Measurements from ENCODE around the gene INTS7. TPM values are rescaled to one million over a fixed set of nuclear protein-coding genes. Genes with fewer than 3 reads are reported as not detected.
"Not testable (repeated sequence)": the region's sequence is repeated elsewhere in the genome, so short reads cannot be mapped to it uniquely, and the experiment has no call there.

Gene INTS7
- total RNA-seq, 1 experiment from 2014 or later: 25.3 TPM

GRCh38 chr1:212024469-212025149, 10.7 kb downstream of the INTS7 start:
- no TSS peak for BruUV-seq (replicated peaks)
- Histone ChIP-seq H3K79me2 (ENCODE audit: low read length) (peaks cover 87% of the 10 kb centered on the region), H3K4me3 (ENCODE audit: low read length) (no peak overlapping the region), H3K9me2 (replicated peaks; ENCODE audit: low read length) (no peaks in the 10 kb centered on the region), H3K27ac (ENCODE audit: low read length) (no peak overlapping the region), H4K20me1 (ENCODE audit: low read length) (peaks cover 47% of the 10 kb centered on the region), H3K4me2 (ENCODE audit: low read length) (no peak overlapping the region), H3K4me1 (ENCODE audit: insufficient read depth, low read length) (no peaks in the 10 kb centered on the region), H3K27me3 (ENCODE audit: low read length) (no peaks in the 10 kb centered on the region), H3K36me3 (ENCODE audit: low read depth, low read length) (peaks cover 22% of the 10 kb centered on the region), H3F3A (ENCODE audit: low read length, unreplicated experiment) (no peaks in the 10 kb centered on the region), H3K9me3 (ENCODE audit: low read length) (no peaks in the 10 kb centered on the region), H3K9ac (ENCODE audit: low read length) (no peak overlapping the region), H2AFZ (ENCODE audit: low read length) (no peak overlapping the region)
- POLR2A ChIA-PET (ENCODE audit: unreplicated experiment): no interaction called here
- DNase-seq (no peak), ATAC-seq (no peak)
- intact Hi-C loops (cut with micrococcal nuclease): no loop called here
- TF ChIP-seq EZH2phosphoT487 (IDR thresholded peaks at IDR 0.05; ENCODE audit: borderline replicate concordance, low read length): no peak
- TF ChIP-seq, protein P1, sequence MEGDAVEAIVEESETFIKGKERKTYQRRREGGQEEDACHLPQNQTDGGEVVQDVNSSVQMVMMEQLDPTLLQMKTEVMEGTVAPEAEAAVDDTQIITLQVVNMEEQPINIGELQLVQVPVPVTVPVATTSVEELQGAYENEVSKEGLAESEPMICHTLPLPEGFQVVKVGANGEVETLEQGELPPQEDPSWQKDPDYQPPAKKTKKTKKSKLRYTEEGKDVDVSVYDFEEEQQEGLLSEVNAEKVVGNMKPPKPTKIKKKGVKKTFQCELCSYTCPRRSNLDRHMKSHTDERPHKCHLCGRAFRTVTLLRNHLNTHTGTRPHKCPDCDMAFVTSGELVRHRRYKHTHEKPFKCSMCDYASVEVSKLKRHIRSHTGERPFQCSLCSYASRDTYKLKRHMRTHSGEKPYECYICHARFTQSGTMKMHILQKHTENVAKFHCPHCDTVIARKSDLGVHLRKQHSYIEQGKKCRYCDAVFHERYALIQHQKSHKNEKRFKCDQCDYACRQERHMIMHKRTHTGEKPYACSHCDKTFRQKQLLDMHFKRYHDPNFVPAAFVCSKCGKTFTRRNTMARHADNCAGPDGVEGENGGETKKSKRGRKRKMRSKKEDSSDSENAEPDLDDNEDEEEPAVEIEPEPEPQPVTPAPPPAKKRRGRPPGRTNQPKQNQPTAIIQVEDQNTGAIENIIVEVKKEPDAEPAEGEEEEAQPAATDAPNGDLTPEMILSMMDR (conservative IDR thresholded peaks at IDR 0.05; ENCODE audit: low read depth, low read length): no peak
- no peak for TF ChIP-seq EZH2 (IDR thresholded peaks at IDR 0.05; ENCODE audit: low read length, unreplicated experiment)
- CTCF ChIA-PET: interaction anchor here (1.0 kb wide), 1 partner anchor 11 kb away, joined by 4 read pairs; the partner anchor contains the start of gene DTL

DNA sequence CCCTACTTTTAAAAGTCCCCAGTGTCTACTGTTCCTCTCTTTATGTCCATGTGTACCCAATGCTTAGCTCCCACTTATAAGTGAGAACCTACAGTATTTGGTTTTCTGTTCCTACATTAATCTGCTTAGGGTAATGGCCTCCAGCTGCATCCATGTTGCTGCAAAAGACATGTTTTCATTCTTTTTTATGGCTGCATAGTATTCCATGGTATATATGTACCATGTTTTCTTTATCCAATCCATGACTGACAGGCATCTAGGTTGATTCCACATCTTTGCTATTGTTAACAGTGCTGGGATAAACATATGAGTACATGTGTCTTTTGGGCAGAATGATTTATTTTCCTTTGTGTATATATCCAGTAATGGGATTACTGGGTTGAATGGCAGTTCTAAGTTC, 12.4 kb downstream of the INTS7 start:
- CTCF ChIA-PET; BruUV-seq (replicated peaks); H2AFZ ChIP-seq (ENCODE audit: low read length); DNase-seq; H3K27me3 ChIP-seq (ENCODE audit: low read length); intact Hi-C loops (cut with micrococcal nuclease); H3K4me2 ChIP-seq (ENCODE audit: low read length); H3K9ac ChIP-seq (ENCODE audit: low read length); H3K4me3 ChIP-seq (ENCODE audit: low read length); H3K9me3 ChIP-seq (ENCODE audit: low read length); POLR2A ChIA-PET (ENCODE audit: unreplicated experiment); H3K9me2 ChIP-seq (replicated peaks; ENCODE audit: low read length); H3K4me1 ChIP-seq (ENCODE audit: insufficient read depth, low read length); H3K27ac ChIP-seq (ENCODE audit: low read length); H3F3A ChIP-seq (ENCODE audit: low read length, unreplicated experiment); ATAC-seq: not testable (repeated sequence)
- Histone ChIP-seq H3K36me3 (ENCODE audit: low read depth, low read length) (peaks cover 23% of the 10 kb centered on the region), H4K20me1 (ENCODE audit: low read length) (peaks cover 30% of the 10 kb centered on the region), H3K79me2 (ENCODE audit: low read length) (peaks cover 70% of the 10 kb centered on the region)

DNA sequence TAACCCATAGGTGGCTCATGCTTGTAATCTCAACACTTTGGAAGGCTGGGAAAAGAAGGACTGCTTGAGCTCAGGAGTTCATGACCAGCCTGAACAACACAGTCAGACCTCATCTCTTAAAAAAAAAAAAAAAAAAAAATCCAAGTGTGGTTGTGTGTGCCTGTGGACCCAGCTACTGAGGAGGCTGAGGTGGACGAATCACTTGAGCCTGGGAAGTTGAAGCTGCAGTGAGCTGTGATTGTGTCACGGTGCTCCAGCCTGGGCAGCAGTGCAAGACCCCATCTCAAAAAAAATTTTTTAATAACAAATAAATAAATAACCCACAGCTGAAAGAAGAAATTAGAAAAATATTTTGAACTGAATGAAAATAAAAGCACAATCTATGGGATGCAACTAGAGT, 13.8 kb downstream of the INTS7 start:
- BruUV-seq (replicated peaks): no TSS peak
- H4K20me1 ChIP-seq (ENCODE audit: low read length): peaks cover 19% of the 10 kb centered on the region; the same call in 1 of the 2 replicates
- H3K4me3 ChIP-seq (ENCODE audit: low read length): no peak overlapping the region
- H3K79me2 ChIP-seq (ENCODE audit: low read length): peaks cover 56% of the 10 kb centered on the region
- H3K4me2 ChIP-seq (ENCODE audit: low read length): no peak overlapping the region
- H3K4me1 ChIP-seq (ENCODE audit: insufficient read depth, low read length): no peaks in the 10 kb centered on the region
- no peak for TF ChIP-seq EZH2phosphoT487 (IDR thresholded peaks at IDR 0.05; ENCODE audit: borderline replicate concordance, low read length)
- TF ChIP-seq, protein P1 (conservative IDR thresholded peaks at IDR 0.05; ENCODE audit: low read depth, low read length): no peak
- TF ChIP-seq EZH2 (IDR thresholded peaks at IDR 0.05; ENCODE audit: low read length, unreplicated experiment): no peak
- ATAC-seq (no peak), DNase-seq (no peak)
- peaks cover 31% of the 10 kb centered on the region for H3K36me3 ChIP-seq (ENCODE audit: low read depth, low read length)
- no peaks in the 10 kb centered on the region for H3K9me2 ChIP-seq (replicated peaks; ENCODE audit: low read length)
- intact Hi-C loops (cut with micrococcal nuclease): no loop called here
- no peak overlapping the region for H2AFZ ChIP-seq (ENCODE audit: low read length)
- H3K9ac ChIP-seq (ENCODE audit: low read length): no peak overlapping the region
- H3F3A ChIP-seq (ENCODE audit: low read length, unreplicated experiment): no peaks in the 10 kb centered on the region
- no peaks in the 10 kb centered on the region for H3K27me3 ChIP-seq (ENCODE audit: low read length)
- H3K27ac ChIP-seq (ENCODE audit: low read length): no peak overlapping the region
- no peaks in the 10 kb centered on the region for H3K9me3 ChIP-seq (ENCODE audit: low read length)
- POLR2A ChIA-PET (ENCODE audit: unreplicated experiment): no interaction called here
- CTCF ChIA-PET: interaction anchor here (1.0 kb wide), 1 partner anchor 14 kb away, joined by 9 read pairs; the partner anchor contains the start of genes DTL and INTS7
